Measurements from ENCODE around the gene TTC22.

The TTC22 gene

GRCh38 chr1:54800041-54800898, 853 bp downstream of the TTC22 start:
- no peak for DNase-seq (ENCODE audit: low read depth)
- no peak overlapping the region for H3K4me3 ChIP-seq (ENCODE audit: low read length)
- TF ChIP-seq CTCF (conservative IDR thresholded peaks at IDR 0.05; ENCODE audit: low read length): no peak

GRCh38 chr1:54798769-54799641, 2.1 kb downstream of the TTC22 start:
- no peak overlapping the region for H3K4me3 ChIP-seq (ENCODE audit: low read length)
- peak; percentile 33 for DNase-seq (ENCODE audit: low read depth)

GRCh38 chr1:54798206-54798605, 2.9 kb downstream of the TTC22 start:
- TF ChIP-seq CTCF (conservative IDR thresholded peaks at IDR 0.05; ENCODE audit: low read length): no peak
- H3K4me3 ChIP-seq (ENCODE audit: low read length): no peak overlapping the region
- no peak for DNase-seq (ENCODE audit: low read depth)

More at GRCh38 chr1:54798769-54799641, 2.1 kb downstream of the TTC22 start:
- TF ChIP-seq CTCF (conservative IDR thresholded peaks at IDR 0.05; ENCODE audit: low read length): no peak

- DNase-seq (ENCODE audit: low read depth): no peak
- no peak overlapping the region for H3K4me3 ChIP-seq (ENCODE audit: low read length)
- TF ChIP-seq CTCF (conservative IDR thresholded peaks at IDR 0.05; ENCODE audit: low read length): no peak
Measured at GRCh38 chr1:54796902-54797301, 4.2 kb downstream of the TTC22 start.

- H3K4me3 ChIP-seq (ENCODE audit: low read length): no peak overlapping the region
- no peak for DNase-seq (ENCODE audit: low read depth)
- TF ChIP-seq CTCF (conservative IDR thresholded peaks at IDR 0.05; ENCODE audit: low read length): no peak
Measured at GRCh38 chr1:54795841-54796468, 5.2 kb downstream of the TTC22 start.

GRCh38 chr1:54795356-54795665, 5.8 kb downstream of the TTC22 start:
- DNase-seq (ENCODE audit: low read depth): no peak
- TF ChIP-seq CTCF (conservative IDR thresholded peaks at IDR 0.05; ENCODE audit: low read length): no peak
- H3K4me3 ChIP-seq (ENCODE audit: low read length): no peak overlapping the region
